Spleen (tissue), 11 donors: Measurements from ENCODE around the gene SMARCA1. TPM values are rescaled to one million over a fixed set of nuclear protein-coding genes. Genes with fewer than 3 reads are reported as not detected.

Experiments
- DNase-seq: peaks from one replicate; pipeline ENCODE4 v3.0.0-alpha.2; 2020
- H3K27ac ChIP-seq, 8 donors: fragments of 200-600 bp; sonication (generic) in 7 of 8; 1 replicate in 4 of 8; 2 replicates in 4 of 8; pipeline versions ENCODE4 v1.5.0 to v1.8.0; 2016 to 2021; ENCODE audit warnings: inconsistent platforms in 4 of 8, mild to moderate bottlenecking in 4 of 8, moderate library complexity in 1 of 8
- H3K27me3 ChIP-seq, 7 donors: fragments of 200-600 bp; sonication (generic) in 6 of 7; replicated peaks in 1 of 7; 1 replicate in 4 of 7; 2 replicates in 3 of 7; pipeline versions ENCODE4 v1.5.0 to v1.8.0; 2016 to 2021; ENCODE audit warnings: inconsistent platforms in 3 of 7, mild to moderate bottlenecking in 1 of 7
- H3K36me3 ChIP-seq, 6 donors: fragments of 200-600 bp; sonication (generic) in 5 of 6; 1 replicate in 4 of 6; 2 replicates in 2 of 6; pipeline versions ENCODE4 v1.5.0 to v1.8.0; 2016 to 2021; ENCODE audit warnings: inconsistent platforms in 2 of 6
- H3K4me1 ChIP-seq, 6 donors: fragments of 200-600 bp; sonication (generic) in 5 of 6; 1 replicate in 3 of 6; 2 replicates in 3 of 6; pipeline versions ENCODE4 v1.5.0 to v1.8.0; 2016 to 2021; ENCODE audit warnings: inconsistent platforms in 3 of 6
- H3K4me3 ChIP-seq, 8 donors: fragments of 200-600 bp; sonication (generic) in 7 of 8; 1 replicate in 4 of 8; 2 replicates in 4 of 8; pipeline versions ENCODE4 v1.5.0 to v1.8.0; 2016 to 2021; ENCODE audit warnings: inconsistent platforms in 4 of 8, mild to moderate bottlenecking in 4 of 8, moderate library complexity in 2 of 8
- H3K9me3 ChIP-seq, 8 donors: fragments of 200-600 bp; sonication (generic) in 7 of 8; 1 replicate in 4 of 8; 2 replicates in 4 of 8; pipeline versions ENCODE4 v1.5.0 to v1.8.0; 2016 to 2021; ENCODE audit warnings: inconsistent platforms in 4 of 8
- POLR2A ChIP-seq, 3 donors: fragments of 450-650 bp; IDR thresholded peaks; one replicate each; pipeline ENCODE4 v1.5.1; 2017; ENCODE audit warnings: antibody characterized with exemption in 3 of 3, mild to moderate bottlenecking in 1 of 3
- POLR2AphosphoS5 ChIP-seq, 3 donors: sonication (generic); formaldehyde crosslinking; IDR thresholded peaks; one replicate each; pipeline ENCODE4 v1.5.1; 2017; ENCODE audit warnings: antibody characterized with exemption in 3 of 3
- WGBS, 5 donors: extraction: QIAGEN DNeasy Blood & Tissue Kit in 3 of 5; methylation state at CpG; one replicate each; pipeline versions ENCODE4 v1.1.5 to v1.1.7; 2013 to 2018; 5-methylcytosine and 5-hydroxymethylcytosine counted together
- intact Hi-C: fragments of 100-400 bp; cut with DNase I; formaldehyde crosslinking; loops from one replicate; pipeline ENCODE4 v1.15.0; 2023; ENCODE audit warnings: low total_unique reads
- polyA plus RNA-seq, 3 donors: library from polyadenylated mRNA; stranded (reverse); fragments of 200-250 nt; gene quantifications; one replicate each; pipeline ENCODE4 v1.2.1, GENCODE V29; 2013
- total RNA-seq, 7 donors: library from RNA; depleted of rRNA in 3 of 7; stranded (reverse); fragments of >200 nt in 3 of 7; fragmentation: NEBNext Ultra II Directional in 4 of 7; extraction: Animal tissue kit (Norgen Biotek cat#: 25700) in 4 of 7; gene quantifications; one replicate each; pipeline versions ENCODE4 v1.1.0 to v1.2.1, GENCODE V29; 2016 to 2021
- TF ChIP-seq, protein P1 (sequence below), 11 experiments: fragments of 200-600 bp in 7 of 11; fragments of 450-650 bp in 4 of 11; sonication (generic) in 4 of 11; IDR thresholded peaks in 8 of 11; conservative IDR thresholded peaks in 3 of 11; 1 replicate in 7 of 11; 2 replicates in 4 of 11; pipeline versions ENCODE4 v1.4.0 to v1.8.0; 2016 to 2021; ENCODE audit warnings: antibody characterized with exemption in 11 of 11, inconsistent platforms in 4 of 11, mild to moderate bottlenecking in 1 of 11
- donor health status: healthy with polysubstance abuse.
- donor health status: DM: no; HTN: no; CAD: no; lungs with moderate emphysema.
- donor health status: DM: no; HTN: no; CAD: no.
- donor health status: Bipolar disorder and iron deficiency.
- donor health status: healthy.
- donor health status: DM: no; HTN: no; CAD: no.
- donor health status: DM: yes; HTN: yes; CAD: no.

Gene SMARCA1
- total and polyA plus RNA-seq, 10 donors = 2.5 to 25.3 (median 15.8) TPM

DNA sequence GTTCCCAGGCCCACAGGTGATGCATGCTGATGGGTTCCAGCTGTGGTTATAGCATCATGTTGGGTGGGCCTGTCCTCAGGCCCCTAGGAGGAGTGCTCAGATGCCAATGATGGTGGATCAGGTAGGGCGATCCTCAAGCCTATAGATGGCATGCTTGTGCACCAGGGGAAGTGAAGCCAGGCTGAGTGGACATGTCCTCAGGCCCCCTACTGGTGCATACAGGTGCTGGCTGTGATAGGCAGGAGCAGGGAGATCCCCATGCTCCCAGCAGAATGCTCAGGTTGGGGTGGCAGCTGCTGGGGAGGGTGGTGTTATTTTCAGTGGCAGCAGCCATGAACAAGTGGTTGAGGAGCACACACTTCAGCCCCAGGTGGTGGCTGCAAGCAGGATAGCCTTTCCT, 96.0 kb downstream of the SMARCA1 start:
- Histone ChIP-seq H3K4me1 (no peaks in the 10 kb centered on the region), H3K36me3 (peaks cover 0 to 4% (median 0%) of the 10 kb centered on the region in 6 donors), H3K9me3 (peaks cover 0 to 10% (median 0%) of the 10 kb centered on the region in 8 donors), H3K4me3 (no peak overlapping the region), H3K27ac (no peak overlapping the region), H3K27me3 (peaks cover 0 to 15% (median 0%) of the 10 kb centered on the region in 7 donors)
- TF ChIP-seq POLR2A (IDR thresholded peaks at IDR 0.05) (no peak), POLR2AphosphoS5 (IDR thresholded peaks at IDR 0.05) (no peak)
- TF ChIP-seq, protein P1, sequence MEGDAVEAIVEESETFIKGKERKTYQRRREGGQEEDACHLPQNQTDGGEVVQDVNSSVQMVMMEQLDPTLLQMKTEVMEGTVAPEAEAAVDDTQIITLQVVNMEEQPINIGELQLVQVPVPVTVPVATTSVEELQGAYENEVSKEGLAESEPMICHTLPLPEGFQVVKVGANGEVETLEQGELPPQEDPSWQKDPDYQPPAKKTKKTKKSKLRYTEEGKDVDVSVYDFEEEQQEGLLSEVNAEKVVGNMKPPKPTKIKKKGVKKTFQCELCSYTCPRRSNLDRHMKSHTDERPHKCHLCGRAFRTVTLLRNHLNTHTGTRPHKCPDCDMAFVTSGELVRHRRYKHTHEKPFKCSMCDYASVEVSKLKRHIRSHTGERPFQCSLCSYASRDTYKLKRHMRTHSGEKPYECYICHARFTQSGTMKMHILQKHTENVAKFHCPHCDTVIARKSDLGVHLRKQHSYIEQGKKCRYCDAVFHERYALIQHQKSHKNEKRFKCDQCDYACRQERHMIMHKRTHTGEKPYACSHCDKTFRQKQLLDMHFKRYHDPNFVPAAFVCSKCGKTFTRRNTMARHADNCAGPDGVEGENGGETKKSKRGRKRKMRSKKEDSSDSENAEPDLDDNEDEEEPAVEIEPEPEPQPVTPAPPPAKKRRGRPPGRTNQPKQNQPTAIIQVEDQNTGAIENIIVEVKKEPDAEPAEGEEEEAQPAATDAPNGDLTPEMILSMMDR (IDR thresholded peaks at IDR 0.05 in 8 of 11, conservative IDR thresholded peaks at IDR 0.05 in 3 of 11) = no peak
- intact Hi-C loops = no loop called here
- WGBS, 5 donors = 50 to 100% (median 90%) methylated on average over 1 of the region's 1 CpG; no CpG with 5 or more reads in 1 of the 5 donors
- no peak for DNase-seq

DNA sequence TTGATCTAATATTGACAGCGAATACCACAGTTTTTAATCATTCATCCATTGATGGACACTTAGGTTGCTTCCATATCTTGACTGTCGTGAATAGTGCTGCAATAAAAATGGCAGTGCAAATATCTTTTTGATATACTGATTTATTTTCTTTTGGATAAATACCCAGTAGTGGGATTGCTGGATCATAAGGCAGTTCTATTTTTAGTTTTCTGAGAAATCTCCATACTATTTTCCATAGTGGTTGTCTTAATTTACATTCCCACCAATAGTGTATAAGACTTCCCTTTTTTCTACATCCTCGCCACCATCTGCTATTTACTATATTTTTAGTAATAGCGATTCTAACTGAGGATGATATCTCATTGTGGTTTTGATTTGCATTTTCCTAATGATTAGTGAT, 100.1 kb downstream of the SMARCA1 start:
- DNase-seq = no peak
- no peak for TF ChIP-seq POLR2A (IDR thresholded peaks at IDR 0.05)
- no peak for TF ChIP-seq POLR2AphosphoS5 (IDR thresholded peaks at IDR 0.05)
- TF ChIP-seq, protein P1 (IDR thresholded peaks at IDR 0.05 in 8 of 11, conservative IDR thresholded peaks at IDR 0.05 in 3 of 11) = no peak
- peaks cover 0 to 4% (median 0%) of the 10 kb centered on the region in 6 donors for H3K36me3 ChIP-seq
- intact Hi-C loops = no loop called here
- no peaks in the 10 kb centered on the region for H3K4me1 ChIP-seq
- H3K27ac ChIP-seq = no peak overlapping the region
- WGBS, 5 donors = 71 to 90% (median 87%) methylated on average over 4 of the region's 4 CpGs
- H3K27me3 ChIP-seq = peaks cover 0 to 15% (median 0%) of the 10 kb centered on the region in 7 donors
- no peak overlapping the region for H3K4me3 ChIP-seq
- peaks cover 0 to 25% (median 0%) of the 10 kb centered on the region in 8 donors for H3K9me3 ChIP-seq

GRCh38 chrX:129404670-129405008, 118.7 kb downstream of the SMARCA1 start:
- Histone ChIP-seq H3K27me3 (no peaks in the 10 kb centered on the region), H3K36me3 (no peaks in the 10 kb centered on the region), H3K9me3 (no peaks in the 10 kb centered on the region), H3K4me3 (no peak overlapping the region), H3K4me1 (no peaks in the 10 kb centered on the region), H3K27ac (no peak overlapping the region)
- intact Hi-C loops = no loop called here
- no peak for TF ChIP-seq POLR2AphosphoS5 (IDR thresholded peaks at IDR 0.05)
- TF ChIP-seq, protein P1 (IDR thresholded peaks at IDR 0.05 in 8 of 11, conservative IDR thresholded peaks at IDR 0.05 in 3 of 11) = no peak
- TF ChIP-seq POLR2A (IDR thresholded peaks at IDR 0.05) = no peak
- no peak for DNase-seq
- 61 to 95% (median 80%) methylated on average over 2 of the region's 2 CpGs for WGBS, 5 donors

DNA sequence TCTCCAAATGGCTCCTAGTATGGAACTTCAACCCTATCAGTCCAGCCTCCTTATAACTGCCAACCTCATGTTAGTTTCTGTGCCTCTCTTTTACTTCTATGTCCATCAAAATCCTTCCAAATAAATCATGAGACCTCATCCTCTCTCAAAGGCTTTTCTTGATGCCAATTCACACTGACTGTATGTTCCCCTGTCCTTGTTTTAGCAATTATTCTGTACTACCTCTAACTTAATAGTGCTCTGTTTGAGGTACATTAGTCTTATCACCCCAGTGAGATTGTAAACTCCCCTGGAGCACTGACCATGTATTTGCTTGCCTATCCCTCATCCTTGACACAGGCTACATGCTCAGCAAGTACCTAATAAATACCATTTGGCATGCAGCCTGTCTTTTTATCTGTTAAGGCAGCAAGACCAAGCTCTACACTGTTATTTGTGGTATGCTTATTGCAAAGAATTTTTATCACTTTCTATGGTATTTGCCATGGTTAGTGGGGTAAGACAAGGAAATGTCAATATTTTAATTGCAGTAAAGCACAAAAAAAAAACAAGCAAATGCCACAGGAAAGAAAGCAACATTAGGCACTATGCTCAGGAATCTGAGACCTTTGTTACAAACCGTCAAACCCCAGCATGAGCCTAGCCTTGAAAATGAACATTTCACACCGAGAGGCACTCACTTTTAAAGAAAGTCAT, 119.2 kb downstream of the SMARCA1 start:
- no peaks in the 10 kb centered on the region for H3K9me3 ChIP-seq
- H3K36me3 ChIP-seq = no peaks in the 10 kb centered on the region
- intact Hi-C loops = no loop called here
- no peaks in the 10 kb centered on the region for H3K4me1 ChIP-seq
- H3K27me3 ChIP-seq = no peaks in the 10 kb centered on the region
- no peak overlapping the region for H3K4me3 ChIP-seq
- H3K27ac ChIP-seq = no peak overlapping the region
- WGBS, 5 donors = 55 to 75% (median 63%) methylated on average over 2 of the region's 2 CpGs
- no peak for TF ChIP-seq POLR2AphosphoS5 (IDR thresholded peaks at IDR 0.05)
- TF ChIP-seq, protein P1 (IDR thresholded peaks at IDR 0.05 in 8 of 11, conservative IDR thresholded peaks at IDR 0.05 in 3 of 11) = no peak
- TF ChIP-seq POLR2A (IDR thresholded peaks at IDR 0.05) = no peak
- DNase-seq = no peak
